CD4-positive, alpha-beta T cell treated with Interleukin-10 for 1 hour (primary cell): Measurements from ENCODE around the gene REXO1.
"Not testable (repeated sequence)": the region's sequence is repeated elsewhere in the genome, so short reads cannot be mapped to it uniquely, and the experiment has no call there.

Experiments used
- DNase-seq: peaks from one replicate; pipeline ENCODE4 v3.0.0-alpha.2; 2020

The REXO1 gene

GRCh38 chr19:1812426-1813191 is 35.7 kb downstream of the REXO1 start:
- DNase-seq = peak; percentile 92

DNA sequence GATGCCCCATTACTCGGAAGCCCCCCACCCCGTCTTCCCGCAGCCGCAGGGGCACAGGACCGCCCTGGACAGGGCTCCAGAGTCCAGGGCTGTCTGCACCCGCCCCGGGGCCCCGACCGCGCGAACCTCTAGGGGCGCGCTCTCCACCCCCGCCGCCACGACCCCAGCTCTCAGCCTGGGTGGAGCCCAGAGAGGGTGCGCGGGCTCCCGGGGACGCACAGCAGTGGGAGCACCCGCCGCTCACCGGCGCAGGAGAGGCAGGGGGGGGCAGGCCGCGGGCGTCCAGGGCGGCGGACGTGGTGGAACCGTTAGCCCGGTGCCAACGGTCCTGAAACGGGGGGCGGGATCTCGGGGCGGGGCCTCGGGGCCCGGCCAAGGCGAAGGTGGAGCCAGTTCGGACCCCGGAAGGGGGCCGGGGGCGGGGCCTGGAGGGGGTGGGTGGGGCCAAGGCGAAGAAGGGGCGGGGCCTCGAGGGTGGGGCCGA is 36.3 kb downstream of the REXO1 start, which contains the start of gene ATP8B3:
TSS of gene ATP8B3 (minus strand) at position 335 of the 484 bp plus-strand sequence. CDS start 540 bp downstream, outside the sequence.
- DNase-seq = peak; percentile 87

DNA sequence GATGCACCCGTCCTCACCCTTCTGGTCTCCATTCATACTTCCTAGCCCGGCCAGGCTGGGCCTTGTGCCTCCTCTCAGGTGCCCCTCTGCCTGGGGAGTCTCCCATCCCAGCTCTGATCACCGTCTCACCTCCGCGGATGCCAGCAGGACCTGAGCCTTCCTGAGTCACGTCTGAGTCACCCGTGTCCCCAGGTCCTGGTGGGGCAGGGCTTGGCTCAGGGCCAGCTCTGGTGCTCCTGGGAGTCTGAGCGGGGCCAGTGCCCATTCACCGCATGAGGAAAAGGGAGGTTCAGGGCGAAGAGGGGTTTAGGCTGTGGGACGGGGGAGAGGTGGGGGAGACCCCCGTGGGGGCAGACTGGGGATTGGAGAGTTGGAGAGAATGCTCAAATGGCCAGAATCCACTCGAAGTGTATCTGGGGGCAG is 36.8 kb downstream of the REXO1 start:
- peak; percentile 26 for DNase-seq

GRCh38 chr19:1810439-1811160 is 37.7 kb downstream of the REXO1 start:
- no peak for DNase-seq

DNA sequence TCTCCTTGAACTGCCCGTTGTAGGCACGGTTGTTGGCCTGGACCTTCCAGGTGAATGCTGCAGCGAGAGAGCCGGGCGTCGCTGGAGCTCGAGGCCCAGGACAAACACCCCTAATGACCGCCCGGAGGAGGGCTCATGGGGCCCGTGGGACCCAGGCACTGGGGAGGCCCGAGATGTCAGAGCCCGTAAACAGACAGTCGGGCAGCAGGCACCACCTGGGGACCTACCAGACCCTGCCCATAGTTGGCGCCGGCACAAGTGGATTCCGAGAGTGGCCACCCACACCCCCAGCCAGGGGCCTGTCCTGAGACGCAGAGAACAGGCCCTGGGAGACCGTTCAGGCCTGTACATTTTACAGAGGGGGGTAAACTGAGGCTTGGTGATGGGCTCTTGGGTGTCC is 38.6 kb downstream of the REXO1 start:
- DNase-seq = no peak

DNA sequence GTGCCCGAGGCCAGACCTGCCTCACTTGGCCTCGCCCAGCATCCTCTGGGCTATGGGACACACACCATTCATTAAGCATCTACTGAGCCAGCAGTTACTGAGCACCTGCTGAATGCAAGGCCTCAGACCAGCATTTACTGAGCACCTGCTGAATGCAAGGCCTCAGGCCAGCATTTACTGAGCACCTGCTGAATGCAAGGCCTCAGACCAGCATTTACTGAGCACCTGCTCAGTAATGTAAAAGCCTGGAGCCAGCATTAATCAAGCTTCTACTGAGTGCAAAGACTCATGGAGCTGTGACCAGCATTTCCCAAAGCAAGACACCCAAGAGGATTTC is 39.9 kb downstream of the REXO1 start:
- no peak for DNase-seq

DNA sequence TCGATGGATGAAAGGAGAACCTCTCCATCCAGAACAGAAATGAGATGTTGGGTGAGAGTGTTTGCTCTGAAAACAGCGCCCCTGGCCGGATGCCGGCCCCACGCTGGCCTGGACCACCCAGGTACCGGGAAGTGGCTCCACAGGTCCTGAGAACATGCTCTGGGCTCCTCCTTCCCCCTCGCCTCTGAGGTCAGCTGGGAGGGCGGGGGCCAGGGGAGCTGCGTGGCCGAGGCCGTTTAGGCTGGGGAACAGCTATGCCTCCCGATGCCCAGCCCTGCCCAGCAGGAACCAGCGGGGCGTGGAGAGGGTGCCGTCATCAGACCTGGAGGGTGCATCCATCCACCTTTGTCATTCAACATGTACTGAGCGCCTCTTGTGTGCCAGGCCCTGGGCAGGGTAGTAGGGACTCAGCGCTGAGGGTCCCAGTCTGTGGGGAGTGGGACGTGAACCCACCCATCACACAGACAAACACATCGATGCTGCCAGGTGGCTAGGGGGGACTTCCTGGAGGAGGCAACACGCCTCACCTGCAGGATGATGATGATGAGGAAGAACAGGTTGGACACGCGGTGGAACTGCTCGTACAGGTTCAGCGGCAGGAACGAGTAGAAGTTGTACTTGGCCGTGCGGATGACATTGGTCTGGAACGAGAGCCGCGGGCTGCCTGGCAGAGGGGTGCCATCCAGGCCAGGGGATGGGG is 40.4 kb downstream of the REXO1 start:
- DNase-seq = no peak

DNA sequence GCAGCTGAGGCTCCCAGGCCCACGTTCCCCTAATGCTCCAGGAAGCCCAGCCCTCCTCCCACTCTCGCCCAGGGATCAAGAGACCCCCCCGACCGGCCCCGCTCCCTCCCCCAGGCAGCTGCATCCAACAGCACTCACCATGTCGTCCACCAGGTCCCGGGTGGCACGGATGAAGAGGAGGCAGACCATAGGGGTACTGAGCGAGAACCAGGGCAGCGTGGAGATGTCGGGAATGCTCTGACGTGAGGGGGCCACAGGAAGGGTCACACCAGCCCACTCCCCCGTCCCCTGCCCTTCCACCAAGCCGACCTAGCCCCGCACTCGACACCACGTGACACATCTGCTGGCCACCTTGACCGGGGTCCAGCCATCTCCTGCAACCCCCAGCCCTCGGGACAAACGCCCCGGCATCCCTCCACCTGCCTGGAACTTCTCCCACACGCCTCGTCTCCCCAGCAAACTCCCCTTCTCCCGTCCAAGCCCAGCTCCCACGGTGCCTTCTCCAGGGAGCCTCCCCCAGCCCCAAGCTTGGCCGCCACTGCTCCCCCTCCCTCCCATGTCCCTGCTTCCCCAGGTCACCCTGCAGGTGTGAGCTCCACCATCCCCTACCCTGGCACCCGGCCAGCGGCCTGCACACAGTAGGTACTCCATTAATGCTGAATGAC is 41.1 kb downstream of the REXO1 start:
- no peak for DNase-seq

DNA sequence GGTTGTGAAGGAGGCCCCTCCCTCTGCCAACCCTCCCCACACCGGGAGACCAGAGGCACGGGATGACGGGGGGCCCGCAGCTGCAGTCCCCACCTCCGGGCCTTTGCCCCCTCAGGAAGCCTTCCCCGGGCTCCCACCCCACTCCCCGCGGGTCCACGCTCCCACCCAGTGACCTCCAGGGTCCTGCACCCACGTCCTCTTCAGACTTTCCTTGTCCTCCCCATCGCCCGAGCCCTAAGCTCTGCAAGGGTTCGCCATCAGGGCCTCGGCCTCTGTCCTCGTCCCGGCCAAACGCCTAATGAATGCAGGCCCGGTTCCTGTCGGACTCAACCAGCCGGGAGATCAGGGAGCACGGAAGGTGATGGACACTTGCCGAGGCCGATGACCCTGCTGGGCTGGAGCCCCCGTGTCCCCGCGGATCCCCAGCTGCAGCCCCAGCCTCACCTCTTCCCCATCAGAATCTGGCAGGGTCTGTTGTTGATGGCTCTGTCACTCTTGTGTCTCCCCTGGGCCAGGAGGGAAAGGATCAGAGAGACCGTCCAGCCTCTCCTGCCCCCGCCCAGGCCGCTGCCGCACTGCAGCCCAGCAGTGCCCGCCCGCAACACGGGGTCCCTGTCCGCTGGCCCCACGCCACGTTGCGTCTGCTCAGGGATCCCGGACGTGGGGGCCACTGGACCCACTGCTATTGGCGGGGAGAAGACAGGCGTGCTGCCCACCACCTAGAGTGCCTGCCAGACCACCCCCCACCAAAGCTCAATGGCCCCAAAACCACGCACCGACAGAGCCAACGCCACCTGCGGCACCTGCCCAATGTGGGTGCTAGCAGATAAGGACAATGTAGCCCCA is 41.9 kb downstream of the REXO1 start:
- DNase-seq = no peak

GRCh38 chr19:1805401-1806183 is 42.7 kb downstream of the REXO1 start:
- DNase-seq = no peak

GRCh38 chr19:1804858-1805257 is 43.4 kb downstream of the REXO1 start:
- no peak for DNase-seq

- no peak for DNase-seq
Observed at GRCh38 chr19:1799695-1800342, 48.5 kb downstream of the REXO1 start.

GRCh38 chr19:1797313-1797712 is 51.0 kb downstream of the REXO1 start:
- DNase-seq = not testable (repeated sequence)

- no peak for DNase-seq
Observed at GRCh38 chr19:1796395-1797142, 51.7 kb downstream of the REXO1 start.

- DNase-seq = no peak
Observed at GRCh38 chr19:1794424-1795172, 53.7 kb downstream of the REXO1 start.

DNA sequence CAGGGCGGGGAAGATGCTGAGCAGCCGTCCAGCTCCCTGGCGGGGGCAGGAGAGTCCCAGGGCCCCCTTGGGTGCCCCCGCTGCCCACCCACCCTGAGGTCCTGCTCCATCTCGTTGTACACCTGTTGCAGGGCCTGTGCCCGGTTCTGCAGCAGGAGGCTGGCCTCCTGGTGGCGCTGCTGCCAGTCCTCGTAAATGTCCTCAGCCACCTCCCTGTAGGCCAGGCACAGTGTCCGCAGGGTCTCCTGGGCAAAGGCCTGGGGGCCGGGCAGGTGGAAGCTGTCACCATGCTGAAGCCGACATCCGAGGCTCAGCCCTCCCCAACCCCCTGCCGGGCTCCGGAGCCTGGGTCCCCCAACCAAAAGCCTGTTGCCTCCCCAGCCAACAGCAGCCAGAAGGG is 56.4 kb downstream of the REXO1 start:
- no peak for DNase-seq

DNA sequence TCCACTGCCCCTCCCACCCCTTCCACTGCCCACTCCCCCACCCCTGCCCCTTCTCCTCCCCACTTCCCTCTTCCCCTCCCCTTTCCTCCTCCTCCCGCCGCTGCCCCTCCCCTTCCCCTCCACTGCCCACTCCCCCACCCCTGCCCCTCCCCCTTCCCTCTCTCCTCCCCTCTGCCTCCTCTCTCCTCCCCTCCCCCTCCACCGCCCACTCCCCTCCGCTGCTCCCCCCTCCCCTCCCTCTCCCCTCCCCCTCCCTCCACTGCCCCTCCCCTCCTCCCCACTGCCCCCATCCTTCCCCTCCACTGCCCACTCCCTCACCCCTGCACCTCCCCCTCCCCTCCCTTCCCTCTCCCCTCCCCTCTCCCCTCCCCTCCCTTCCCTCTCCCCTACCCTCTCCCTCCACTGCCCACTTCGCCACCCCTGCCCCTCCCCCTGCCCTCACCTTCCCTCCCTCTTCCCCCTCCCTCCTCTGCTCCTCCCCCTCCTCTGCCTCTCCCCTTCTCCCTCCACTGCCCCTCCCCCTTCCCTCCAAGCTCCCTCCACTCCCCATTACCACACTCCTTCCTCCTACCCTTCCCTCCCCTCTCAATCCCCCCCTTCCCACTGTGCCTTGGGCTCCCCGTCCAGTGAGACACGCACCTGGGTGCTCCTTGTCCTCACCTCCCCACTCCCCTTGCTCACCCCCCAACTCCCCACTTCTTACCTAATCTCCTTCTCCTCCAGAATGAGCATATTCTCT is 58.1 kb downstream of the REXO1 start:
- no peak for DNase-seq

DNA sequence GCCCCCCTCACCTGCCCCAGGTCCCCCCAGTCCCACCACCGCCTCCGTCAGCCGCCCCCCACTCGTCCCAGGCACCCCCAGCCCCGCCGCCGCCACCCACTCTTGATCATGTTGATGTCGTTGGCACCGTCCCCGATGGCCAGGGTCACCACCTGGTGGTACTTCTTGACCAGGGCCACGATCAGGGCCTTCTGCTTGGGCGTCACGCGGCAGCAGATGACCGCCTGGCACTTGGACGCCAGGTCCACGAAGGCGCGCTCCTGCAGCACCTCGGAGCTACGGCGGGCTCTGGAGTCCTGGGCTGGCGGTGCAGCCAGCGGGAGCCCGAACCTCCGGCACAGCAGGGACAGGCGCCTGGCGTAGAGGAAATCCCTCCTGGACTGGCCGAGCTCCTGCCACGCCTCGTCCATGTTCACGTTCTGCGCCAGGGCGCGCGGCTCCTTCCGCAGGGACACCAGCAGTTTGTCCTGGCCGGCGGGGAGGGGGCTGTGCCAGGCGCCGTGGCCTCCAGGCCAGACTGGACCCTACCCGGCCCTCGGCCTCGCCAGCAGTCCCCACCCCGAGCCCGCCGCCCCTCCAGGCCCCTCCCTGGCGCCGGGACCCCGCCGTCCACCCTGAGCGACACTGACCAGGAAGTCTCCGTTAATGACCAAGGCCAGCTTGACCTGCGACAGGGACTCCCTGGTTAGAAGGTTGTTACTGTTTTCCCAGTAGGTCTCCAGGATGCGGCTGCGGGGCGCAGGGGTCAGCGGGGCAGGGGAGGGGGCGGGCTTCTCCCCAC is 58.8 kb downstream of the REXO1 start:
- DNase-seq = no peak
